Measurements from ENCODE around the gene ACSF2.
A peak's percentile ranks its signal among the peaks of the same experiment; 100 is the strongest.

Gene ACSF2

DNA sequence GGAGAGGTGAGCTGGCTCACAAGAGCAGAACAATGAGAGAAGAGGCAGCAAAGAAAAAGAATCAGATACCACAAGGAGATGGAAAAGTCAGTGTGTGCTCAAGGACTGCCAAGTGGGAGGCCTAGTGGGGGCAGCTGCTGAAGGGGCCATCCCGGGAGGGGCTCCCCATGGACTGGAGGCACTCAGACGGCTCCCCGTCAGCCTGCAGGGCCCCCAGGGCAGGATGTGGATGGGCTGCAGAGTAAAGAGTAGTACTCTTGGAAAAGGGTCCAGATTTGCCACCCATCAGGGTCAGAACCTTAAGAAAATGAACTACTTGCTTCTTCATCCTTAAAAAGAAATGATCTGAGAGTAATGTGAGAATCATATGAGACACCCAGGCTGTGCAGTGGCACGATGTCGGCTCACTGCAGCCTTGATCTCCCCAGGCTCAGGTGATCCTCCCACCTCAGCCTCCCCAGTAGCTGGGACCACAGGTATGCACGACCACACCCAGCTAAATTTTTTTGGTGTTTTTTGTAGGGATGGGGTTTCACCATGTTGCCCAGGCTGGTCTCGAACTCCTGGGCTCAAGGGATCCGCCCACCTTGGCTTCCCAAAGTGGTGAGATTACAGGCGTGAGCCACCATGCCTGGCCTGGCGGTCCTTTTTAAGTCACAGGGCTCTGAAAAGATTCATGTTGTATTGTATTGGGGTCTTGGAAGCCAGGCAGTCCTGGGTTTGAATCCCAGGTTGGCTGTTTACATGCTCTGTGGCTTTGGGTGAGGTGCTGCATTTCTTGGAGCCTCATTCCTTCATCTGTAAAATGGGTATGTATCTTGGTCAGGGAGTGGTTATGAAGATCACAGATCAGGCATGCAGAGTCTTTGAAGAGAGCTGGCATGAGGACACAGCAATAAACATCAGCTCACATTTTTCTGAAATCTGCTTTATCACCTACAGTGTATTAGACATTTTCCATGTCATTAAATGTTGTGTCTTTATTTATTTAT is 15.1 kb downstream of the ACSF2 start:
- no peak for DNase-seq

DNA sequence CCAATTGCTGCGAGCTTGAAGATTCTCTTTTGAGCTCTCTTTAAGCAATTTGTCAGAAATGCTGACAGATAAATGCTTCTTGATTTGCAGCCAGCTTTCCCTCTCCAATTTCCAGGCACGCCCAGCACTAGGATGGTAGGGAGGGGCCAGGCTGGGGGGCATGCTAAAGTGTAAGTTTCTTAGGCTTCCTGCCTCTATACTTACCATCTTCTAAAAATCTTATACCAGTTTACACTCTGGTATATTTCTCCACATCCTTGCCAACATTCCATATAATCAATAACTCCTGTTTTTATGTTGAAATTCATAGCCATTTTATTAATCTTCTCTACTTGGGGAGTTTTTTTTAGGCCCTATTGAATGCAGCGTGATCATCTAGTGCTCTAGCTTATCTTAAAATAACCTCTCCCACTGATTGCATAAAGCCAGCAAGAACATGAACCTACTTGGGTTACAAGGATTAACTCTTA is 17.5 kb downstream of the ACSF2 start:
- DNase-seq: peak in 1 of 3 experiments; percentile 28

DNA sequence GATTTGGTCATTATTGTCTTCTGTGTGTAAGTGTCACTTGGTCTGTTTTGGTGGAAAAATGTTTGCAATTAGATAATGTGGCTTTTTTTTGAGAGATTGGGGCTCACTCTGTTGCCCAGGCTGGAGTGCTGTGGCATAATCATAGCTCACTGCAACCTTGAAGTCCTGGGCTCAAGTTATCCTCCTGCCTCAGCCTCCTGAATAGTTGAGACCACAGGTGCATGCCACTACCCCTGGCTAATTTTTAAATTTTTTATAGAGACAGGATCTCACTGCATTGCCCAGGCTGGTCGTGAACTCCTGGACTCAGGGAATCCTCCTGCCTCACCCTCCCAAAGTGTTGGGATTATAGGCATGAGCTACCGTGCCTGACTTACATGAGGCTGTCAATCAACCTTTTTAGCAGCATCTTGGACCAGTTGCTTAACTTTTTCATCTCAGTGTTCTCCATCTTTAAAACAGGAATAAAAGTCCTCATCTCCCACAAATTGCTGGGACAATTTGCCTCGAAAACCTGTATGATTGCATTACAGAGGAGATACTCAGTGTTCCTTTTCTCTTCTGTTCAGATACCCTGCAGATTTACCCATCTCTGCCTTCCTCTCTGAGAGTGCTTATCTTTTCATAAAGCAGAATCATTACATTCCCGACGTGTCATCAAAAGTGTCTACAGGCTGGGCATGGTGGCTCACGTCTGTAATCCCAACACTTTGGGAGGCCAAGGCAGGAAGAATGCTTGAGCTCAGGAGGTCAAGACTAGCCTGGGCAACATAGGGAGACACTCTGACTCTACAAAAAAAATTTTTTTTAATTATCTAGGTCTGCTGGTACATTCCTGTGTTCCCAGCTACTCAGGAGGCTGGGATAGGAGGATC is 19.1 kb downstream of the ACSF2 start:
- no peak for DNase-seq

DNA sequence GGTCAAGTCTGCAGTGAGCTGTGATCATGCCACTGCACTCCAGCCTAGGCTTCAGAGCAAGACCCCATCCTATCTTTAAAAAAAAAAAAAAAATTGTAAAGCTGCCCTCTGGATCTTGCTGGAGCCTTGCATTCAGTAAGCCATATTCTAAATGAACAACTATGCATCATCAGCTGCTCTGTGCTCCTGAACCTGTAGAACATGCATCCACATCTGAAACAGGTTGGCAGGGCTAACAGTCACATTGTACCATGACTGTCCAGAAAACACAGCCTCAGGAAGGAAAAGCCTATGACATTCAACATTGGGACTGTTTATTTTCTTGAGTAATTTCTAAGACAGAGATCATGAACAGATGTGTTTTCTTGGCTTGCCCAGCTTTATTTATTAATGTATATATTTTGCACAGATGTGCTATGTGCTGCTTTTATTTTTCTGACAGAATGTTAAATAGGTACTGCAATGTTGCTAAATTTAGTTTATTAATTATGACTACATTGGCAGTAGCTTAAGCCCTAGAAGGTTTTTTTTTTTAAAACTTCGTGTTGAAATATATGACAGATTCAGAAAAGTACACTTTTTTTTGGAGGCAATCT is 19.8 kb downstream of the ACSF2 start:
- no peak for DNase-seq

DNA sequence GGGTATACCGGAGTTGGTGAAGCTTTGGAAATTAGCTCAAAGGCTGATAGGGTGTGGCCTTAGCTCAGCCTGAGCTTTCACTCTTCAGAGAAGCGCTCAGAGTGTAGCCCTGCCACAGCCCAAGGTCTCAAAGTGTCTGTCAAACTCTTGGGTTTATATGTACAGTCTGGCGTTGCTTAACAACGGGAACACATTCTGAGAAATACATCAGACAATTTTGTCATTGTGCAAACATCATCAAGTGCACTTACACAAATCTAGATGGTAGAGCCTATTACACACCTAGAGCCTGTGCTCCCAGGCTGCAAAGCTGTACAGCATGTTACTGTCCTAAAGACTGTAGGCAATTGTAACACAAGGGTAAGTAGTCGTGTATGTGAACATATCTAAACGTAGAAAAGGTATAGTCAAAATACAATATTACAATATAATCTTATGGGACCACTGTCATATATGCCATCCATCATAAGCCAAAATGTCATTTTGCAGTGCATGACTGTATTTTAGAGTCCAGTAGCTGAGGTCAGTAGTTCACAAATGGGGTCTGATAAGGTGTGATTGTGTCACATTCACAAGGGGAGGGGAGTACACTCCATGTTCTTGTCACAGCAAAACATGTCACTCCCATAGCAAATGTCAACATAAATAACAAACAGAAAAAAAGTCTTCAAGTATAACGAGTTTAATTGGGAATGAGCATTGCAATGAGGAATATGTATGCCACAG is 22.0 kb downstream of the ACSF2 start:
- peak; percentile 51 to 86 (median 75) for DNase-seq

DNA sequence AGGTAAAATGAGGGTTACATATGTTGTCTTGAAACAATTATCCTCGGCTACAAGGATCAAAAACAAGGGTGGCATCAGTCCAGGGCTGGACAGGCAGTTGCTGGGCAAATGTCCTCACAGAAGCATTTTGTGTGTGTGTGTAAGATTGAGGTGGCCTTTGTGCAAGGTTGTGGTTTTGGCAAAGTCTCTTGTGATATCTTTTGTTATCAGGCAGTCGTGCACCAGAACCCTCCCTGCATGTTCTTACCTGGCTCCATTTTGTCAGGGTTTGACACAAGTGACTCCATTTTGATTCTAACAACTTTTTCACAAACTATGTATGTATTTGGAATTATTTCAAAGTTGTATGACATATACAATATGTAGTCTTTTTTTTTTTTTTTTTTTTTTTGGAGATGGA is 22.6 kb downstream of the ACSF2 start:
- no peak for DNase-seq

DNA sequence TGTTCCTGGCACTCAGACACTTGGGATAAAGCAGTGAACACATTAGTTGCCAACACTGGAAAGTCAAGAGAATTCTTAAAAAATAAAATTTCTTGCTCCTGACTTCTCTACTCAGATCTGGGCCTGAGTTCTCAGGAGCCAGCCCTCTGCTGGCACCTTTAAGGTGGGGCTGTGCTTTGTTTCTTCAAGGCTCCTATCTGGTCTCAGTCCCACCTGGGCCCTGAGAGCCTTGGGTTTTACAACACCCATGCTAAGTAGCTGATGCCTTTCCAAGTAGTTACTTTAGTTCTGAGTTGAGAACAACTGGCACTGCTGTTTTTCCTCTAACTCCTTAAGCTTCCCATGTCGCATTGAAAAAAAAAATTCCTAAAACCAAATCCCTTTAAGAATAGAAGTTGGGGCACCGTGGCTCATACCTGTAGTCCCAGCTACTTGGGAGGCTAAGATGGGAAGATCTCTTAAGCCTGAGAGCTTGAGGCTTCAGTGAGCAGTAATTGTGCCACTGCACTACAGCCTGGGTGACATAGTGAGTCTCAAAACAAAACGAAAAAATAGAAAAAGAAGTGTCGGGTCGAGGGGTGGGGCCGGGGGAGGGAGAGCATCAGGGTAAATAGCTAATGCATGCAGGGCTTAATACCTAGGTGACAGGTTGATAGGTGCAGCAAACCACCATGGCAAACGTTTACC is 26.1 kb downstream of the ACSF2 start:
- no peak for DNase-seq

DNA sequence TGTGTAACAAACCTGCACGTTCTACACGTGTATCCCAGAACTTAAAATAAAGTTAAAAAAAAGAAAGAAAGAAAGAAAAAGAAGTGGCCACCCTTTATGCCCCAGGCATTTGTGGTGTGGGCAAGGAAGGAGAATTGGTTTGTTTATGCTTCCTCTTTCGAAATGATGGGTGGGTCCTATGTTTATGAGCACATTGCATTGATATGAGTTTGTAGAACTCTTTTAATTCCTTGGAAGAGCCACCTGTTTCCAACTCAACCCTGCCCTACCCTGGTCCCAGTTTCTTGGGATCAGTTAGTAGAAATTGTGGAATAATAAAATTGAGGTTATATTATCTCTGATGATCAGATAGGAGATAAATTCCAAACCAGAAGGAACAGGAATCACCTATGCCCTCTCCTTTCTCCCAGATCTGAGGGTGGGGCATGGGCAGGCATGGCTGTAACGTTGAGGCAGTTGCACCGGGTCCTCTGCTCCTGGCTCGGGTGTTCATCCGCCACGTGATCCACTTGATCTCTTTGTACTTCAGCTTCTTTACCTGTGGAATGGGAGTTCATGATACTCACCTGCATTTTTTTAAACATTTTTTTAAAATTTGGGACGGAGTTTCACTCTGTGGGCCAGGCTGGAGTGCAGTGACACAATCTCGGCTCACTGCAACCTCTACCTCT is 26.7 kb downstream of the ACSF2 start:
- DNase-seq: no peak

DNA sequence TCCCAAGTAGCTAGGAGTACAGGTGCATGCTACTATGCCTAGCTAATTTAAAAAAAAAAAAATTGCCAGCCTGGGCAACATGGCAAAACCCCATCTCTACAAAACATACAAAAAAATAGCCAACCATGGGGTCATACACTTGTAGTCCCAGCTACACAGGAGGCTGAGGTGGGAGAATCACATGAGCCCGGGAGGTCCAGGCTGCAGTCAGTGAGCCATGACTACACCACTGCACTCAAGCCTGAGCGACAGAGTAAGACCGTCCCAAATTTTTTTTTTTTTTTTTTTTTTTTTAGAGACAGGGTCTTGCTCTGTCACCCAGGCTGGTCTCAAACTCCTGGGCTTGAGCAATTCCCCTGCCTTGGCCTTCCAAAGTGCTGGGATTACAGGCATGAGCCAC is 27.9 kb downstream of the ACSF2 start:
- DNase-seq: no peak

DNA sequence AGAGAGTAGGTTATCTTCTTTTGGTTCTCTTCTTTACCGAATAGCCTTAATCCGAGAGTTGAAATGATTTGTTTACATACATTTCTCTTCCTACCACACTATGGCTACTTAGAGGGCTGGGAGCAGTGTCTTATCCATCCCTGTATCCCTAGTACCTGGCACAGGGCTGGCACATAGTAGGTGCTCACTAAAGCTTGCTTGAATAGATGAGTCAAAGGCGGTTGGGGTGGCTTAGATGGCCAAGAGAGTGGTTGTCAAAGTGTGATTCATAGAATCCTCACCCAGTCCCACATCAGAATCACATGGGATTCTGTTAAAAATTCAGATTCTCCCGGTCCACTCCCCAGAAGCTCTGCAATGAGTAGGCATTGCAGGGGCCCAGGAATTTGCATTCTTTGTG is 31.6 kb downstream of the ACSF2 start:
- DNase-seq: no peak

DNA sequence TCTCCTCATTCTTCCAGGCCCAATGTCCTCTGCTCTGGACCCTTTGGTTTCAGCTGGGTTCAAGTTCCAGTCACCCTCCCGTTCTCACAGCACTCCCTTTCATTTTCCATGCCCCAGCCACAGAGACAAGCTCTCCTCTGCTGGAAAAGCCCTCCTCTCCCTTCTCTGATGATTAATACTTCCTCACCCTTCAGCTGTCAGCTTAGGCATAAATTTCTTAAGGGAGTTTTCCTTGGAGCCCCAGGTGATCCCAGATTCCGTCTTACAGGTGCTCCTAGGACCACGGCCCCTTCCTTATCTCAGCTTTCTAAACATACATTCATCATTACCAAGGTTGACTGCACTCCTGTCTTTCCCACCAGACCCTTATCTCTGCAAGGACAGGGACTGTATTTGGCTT is 32.3 kb downstream of the ACSF2 start:
- DNase-seq: no peak

DNA sequence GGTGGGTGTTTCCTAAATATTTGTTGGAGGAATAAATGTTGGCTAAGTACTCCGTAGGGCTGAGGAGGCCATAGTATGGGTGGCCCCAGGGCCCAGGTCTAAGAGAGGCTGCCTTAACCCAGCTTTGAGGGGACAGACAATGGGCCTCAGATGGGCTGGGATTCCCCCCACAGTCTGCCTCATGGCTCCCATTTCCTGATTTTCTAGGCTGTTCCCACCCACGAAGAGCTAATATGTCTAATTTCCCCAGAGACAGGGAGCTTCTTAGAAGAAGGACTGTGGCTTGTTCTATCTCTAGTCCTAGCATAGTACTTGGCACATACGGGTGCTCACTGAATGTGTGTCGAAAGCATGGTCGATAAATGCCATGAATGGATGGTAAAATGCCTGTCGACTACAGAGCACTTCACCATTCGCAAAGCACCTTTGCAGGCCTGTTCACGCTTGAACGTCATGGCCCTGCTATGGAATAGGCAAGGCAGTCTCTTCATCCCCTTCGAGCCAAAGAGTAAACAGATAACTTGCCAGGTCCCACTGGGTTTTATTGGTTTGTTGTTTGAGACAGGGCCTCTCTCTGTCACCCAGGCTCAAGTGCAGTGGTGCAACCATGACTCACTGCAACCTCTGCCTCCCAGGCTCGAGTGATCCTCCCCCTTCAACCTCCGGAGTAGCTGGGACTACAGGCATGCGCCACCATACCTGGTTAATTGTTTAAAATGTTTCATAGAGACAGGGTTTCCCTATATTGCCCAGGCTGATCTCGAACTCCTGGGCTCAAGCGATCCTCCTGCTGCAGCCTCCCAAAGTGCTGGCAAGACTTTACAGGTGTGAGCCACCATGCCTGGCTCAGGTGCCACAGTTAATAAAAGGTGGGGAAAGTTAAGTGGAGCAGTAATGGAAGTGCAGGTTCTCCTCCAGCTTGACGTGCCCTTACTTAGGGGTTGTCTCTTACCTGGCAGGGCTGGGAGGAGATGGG is 33.0 kb downstream of the ACSF2 start:
- no peak for DNase-seq

DNA sequence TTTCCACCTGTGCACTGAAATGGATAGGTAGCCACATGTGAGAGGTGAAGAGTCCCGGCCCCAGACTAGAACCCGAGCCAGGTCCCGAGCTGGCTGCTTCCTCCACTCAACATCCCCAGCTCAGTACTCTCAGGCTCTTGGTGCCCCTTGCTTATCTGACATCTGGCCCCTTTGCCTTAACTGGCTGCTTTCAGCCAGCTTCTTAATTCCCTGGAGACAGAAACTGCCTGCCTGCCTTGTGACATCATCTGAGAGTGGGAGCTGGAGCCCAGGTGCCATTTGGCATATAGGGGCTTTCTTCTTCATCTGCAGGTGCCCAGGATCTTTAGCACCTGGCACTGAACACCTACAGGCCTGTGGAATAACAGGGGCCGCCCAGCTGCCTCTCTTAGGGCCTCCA is 33.7 kb downstream of the ACSF2 start:
- no peak for DNase-seq

DNA sequence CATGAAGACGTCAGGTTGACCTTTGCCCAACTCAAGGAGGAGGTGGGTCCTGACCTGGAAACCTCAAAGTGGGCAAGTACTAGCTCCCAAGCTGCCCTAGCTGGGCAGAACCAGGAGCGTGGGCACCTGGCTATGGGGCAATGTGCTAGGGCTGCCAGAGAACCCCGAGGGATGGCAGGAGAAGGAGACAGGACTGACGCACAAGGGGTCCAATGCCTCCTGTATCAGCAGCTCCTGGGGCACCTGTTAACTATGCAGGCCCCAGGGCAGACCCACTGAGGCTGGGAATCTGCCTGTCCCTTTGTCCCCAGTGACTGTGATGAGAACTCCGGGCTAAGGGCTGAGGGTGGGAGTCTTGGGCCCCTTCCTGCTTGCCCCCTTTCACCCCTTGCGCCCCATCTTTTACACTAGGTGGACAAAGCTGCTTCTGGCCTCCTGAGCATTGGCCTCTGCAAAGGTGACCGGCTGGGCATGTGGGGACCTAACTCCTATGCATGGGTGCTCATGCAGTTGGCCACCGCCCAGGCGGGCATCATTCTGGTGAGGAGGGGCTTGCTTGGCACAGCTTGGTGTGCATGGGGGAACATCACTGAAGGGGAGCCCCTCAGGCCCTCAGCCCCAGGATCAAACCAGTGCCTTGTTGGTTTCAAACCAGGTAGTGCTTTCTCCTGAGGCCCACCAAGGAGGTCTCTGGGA is 35.0 kb downstream of the ACSF2 start:
- DNase-seq: no peak

DNA sequence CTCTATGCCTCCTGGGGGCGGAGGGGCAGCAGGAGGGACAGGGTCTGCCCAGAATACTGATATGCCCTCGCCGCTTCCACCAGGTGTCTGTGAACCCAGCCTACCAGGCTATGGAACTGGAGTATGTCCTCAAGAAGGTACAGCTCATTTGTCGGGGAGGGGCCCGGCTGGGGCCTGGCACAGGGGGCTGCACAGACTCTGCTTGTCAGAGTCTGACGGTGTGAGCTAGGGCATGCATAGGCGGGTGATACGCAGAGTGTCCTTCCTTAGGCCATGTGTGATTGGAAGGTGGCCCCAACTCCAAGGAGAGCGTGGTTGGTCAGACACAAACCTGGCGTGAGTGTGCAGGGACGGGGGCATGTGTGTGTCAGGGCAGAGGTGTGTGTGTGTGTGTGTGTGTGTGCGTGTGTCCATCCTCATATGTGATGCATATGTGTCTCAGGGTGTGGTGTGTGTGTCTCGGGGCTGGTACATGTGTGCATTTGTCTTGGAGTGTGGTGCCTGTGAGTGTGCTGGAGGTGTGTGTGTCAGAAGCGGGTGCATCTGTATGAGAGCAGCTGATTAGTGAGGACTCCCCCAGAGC is 35.6 kb downstream of the ACSF2 start:
- no peak for DNase-seq

DNA sequence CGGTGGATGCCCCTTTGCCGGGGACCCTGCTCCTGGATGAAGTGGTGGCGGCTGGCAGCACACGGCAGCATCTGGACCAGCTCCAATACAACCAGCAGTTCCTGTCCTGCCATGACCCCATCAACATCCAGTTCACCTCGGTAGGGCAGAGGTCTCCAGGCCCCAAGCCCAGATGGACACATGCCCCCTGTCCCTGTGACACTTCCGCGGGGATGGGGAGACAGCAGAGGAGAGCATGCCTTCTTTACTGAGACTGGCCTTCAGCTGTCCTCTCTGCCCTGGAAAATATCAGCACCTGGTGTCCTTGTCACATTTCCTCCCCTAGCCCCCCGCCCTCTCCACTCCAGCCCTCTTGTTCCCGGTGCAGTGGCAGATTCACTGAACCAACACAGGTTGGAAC is 36.4 kb downstream of the ACSF2 start:
- DNase-seq: no peak

DNA sequence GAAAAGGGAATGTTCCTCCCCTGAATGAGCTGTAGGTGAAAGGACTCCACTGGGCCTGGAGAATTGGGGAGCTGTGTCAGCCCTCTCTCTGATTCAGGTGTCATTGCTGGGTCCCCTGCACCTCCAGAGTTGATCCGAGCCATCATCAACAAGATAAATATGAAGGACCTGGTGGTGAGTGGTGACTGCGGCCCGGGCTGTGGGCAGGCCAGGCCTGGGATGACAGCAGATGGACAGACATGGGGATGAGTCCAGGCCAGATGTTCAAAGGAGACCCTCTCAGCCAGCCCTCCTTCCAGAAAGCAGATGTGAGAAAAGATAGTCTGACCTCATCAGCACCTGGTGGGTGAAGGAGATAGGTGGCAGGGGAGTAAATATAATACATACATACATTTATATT is 38.1 kb downstream of the ACSF2 start:
- DNase-seq: no peak

DNA sequence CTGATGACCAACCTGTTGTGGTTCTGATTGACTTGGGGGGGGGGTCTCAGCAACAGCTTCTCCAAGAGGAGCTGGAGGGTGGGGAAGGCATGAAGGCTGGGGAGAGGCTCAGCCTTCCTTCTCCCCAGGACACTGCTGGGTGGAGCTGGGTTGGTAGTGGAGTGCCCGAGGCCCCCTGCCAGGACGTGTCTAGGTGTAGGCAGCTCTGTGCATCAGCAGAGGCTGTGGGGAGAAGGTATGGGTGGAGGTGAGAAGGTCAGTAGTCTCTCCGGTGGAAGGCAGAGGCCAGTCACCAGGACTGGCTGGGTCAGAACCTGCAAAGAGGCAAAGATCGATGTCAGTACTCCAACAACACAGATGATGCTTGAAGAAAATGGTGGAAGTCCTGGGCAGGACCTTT is 38.7 kb downstream of the ACSF2 start:
- DNase-seq: no peak

DNA sequence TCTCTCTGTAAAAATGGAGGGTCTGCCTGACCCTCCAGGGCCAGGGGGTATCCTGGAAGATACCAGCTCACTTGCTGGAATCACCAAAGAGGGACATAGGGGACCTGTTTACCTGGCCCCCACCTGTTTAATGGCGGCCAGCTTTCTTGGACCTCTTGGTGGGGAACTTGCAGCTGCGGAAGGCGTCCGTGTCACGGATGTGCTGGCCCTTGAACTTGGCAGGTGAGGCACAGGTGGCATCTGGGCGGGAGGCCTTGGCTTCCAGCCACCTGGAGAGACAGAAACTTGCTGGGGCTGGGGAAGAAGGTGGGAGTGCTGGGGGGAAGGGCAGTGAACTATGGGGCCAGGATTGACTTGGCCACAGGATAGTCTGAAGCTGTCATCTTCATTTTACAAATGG is 39.2 kb downstream of the ACSF2 start:
- DNase-seq: no peak

All from NCI-H1417 (cell line).